H9 (cell line): ENCODE results near the gene ROR1. TPM values are rescaled to one million over a fixed set of nuclear protein-coding genes. Genes with fewer than 3 reads are reported as not detected.

Source experiments
- DNase-seq: peaks from one replicate; pipeline ENCODE4 v3.0.0-alpha.2; 2017
- H2AFZ ChIP-seq: one replicate; pipeline ENCODE4 v1.6.1; 2013; ENCODE audit warnings: mild to moderate bottlenecking, low read length, control low read depth, moderate library complexity
- H2AK5ac ChIP-seq: 2 replicates; pipeline ENCODE4 v1.6.1; 2013; ENCODE audit warnings: low read length, control low read depth, mixed read lengths; ENCODE audit not compliant: insufficient read length
- H2BK120ac ChIP-seq: one replicate; pipeline ENCODE4 v1.6.1; 2013; ENCODE audit warnings: low read depth, mild to moderate bottlenecking, low read length, control low read depth, inconsistent platforms; ENCODE audit not compliant: poor library complexity, severe bottlenecking
- H2BK12ac ChIP-seq: 2 replicates; pipeline ENCODE4 v1.6.1; 2013; ENCODE audit warnings: low read length, control low read depth, mixed read lengths, low read depth; ENCODE audit not compliant: insufficient read length
- H2BK15ac ChIP-seq: 2 replicates; pipeline ENCODE4 v1.6.1; 2013; ENCODE audit warnings: low read depth, low read length, control low read depth
- H2BK20ac ChIP-seq: one replicate; pipeline ENCODE4 v1.6.1; 2013; ENCODE audit warnings: low read depth, mild to moderate bottlenecking, low read length, control low read depth, inconsistent platforms; ENCODE audit not compliant: poor library complexity, severe bottlenecking
- H2BK5ac ChIP-seq: 2 replicates; pipeline ENCODE4 v1.6.1; 2013; ENCODE audit warnings: low read length, control low read depth, mixed read lengths; ENCODE audit not compliant: insufficient read length
- H3K14ac ChIP-seq: 2 replicates; pipeline ENCODE4 v1.6.1; 2013; ENCODE audit warnings: low read length, control low read depth; ENCODE audit not compliant: insufficient read depth
- H3K18ac ChIP-seq: 2 replicates; pipeline ENCODE4 v1.6.1; 2013; ENCODE audit warnings: low read depth, mild to moderate bottlenecking, mixed read lengths, low read length, control low read depth; ENCODE audit not compliant: insufficient read length
- H3K23ac ChIP-seq: 2 replicates; pipeline ENCODE4 v1.6.1; 2013; ENCODE audit warnings: low read length, control low read depth, mixed read lengths, low read depth; ENCODE audit not compliant: insufficient read length
- H3K23me2 ChIP-seq: 2 replicates; pipeline ENCODE4 v1.6.1; 2013; ENCODE audit warnings: low read depth, mild to moderate bottlenecking, mixed read lengths, low read length, control low read depth; ENCODE audit not compliant: insufficient read length, poor library complexity, severe bottlenecking
- H3K27ac ChIP-seq: 2 replicates; pipeline ENCODE4 v1.5.1; 2013; ENCODE audit warnings: low read length, control low read depth, mixed read lengths, low read depth; ENCODE audit not compliant: insufficient read length
- H3K27me3 ChIP-seq: 2 replicates; pipeline ENCODE4 v1.6.1; 2013; ENCODE audit warnings: low read length, control low read depth, inconsistent platforms; ENCODE audit not compliant: insufficient read depth
- H3K4ac ChIP-seq: 2 replicates; pipeline ENCODE4 v1.6.1; 2013; ENCODE audit warnings: low read depth, mild to moderate bottlenecking, control low read depth, inconsistent platforms, low read length, moderate library complexity
- H3K4me1 ChIP-seq: 2 replicates; pipeline ENCODE4 v1.6.1; 2013; ENCODE audit warnings: low read length, control low read depth, inconsistent platforms; ENCODE audit not compliant: insufficient read depth
- H3K4me2 ChIP-seq: 2 replicates; pipeline ENCODE4 v1.6.1; 2013; ENCODE audit warnings: low read length, control low read depth, mixed read lengths; ENCODE audit not compliant: insufficient read length, insufficient read depth
- H3K56ac ChIP-seq: 2 replicates; pipeline ENCODE4 v1.6.1; 2013; ENCODE audit warnings: low read depth, mild to moderate bottlenecking, mixed read lengths, low read length, control low read depth; ENCODE audit not compliant: insufficient read length
- H3K79me1 ChIP-seq: 2 replicates; pipeline ENCODE4 v1.6.1; 2013; ENCODE audit warnings: low read depth, mild to moderate bottlenecking, moderate library complexity, low read length, control low read depth, inconsistent platforms; ENCODE audit not compliant: insufficient read depth, poor library complexity, severe bottlenecking
- H3K79me2 ChIP-seq: 2 replicates; pipeline ENCODE4 v1.6.1; 2013; ENCODE audit warnings: low read length, control low read depth, inconsistent platforms; ENCODE audit not compliant: insufficient read depth
- H3K9ac ChIP-seq: 2 replicates; pipeline ENCODE4 v1.6.1; 2013; ENCODE audit warnings: low read length, control low read depth, mixed read lengths; ENCODE audit not compliant: insufficient read length; ENCODE audit errors: extremely low read depth
- H3K9me3 ChIP-seq: one replicate; pipeline ENCODE4 v1.6.1; 2013; ENCODE audit warnings: low read depth, low read length, inconsistent platforms; ENCODE audit not compliant: control insufficient read depth
- H3T11ph ChIP-seq: one replicate; pipeline ENCODE4 v1.6.1; 2013; ENCODE audit warnings: mild to moderate bottlenecking, low read length, control low read depth, inconsistent platforms
- H4K20me1 ChIP-seq: one replicate; pipeline ENCODE4 v1.6.1; 2013; ENCODE audit not compliant: control insufficient read depth, insufficient read length, insufficient read depth
- H4K5ac ChIP-seq: 2 replicates; pipeline ENCODE4 v1.6.1; 2013; ENCODE audit warnings: low read depth, mild to moderate bottlenecking, mixed read lengths, low read length, control low read depth; ENCODE audit not compliant: insufficient read length
- H4K8ac ChIP-seq: replicated peaks from 2 replicates; pipeline ENCODE4 v1.6.1; 2013; ENCODE audit warnings: low read length, control low read depth, mixed read lengths, low read depth; ENCODE audit not compliant: insufficient read length
- H4K91ac ChIP-seq: 2 replicates; pipeline ENCODE4 v1.6.1; 2013; ENCODE audit warnings: low read depth, mild to moderate bottlenecking, moderate library complexity, mixed read lengths, low read length, control low read depth; ENCODE audit not compliant: insufficient read length
- H3K27ac Mint-ChIP-seq, 3 experiments: 2 replicates in 2 of 3; 3 replicates in 1 of 3; pipeline ENCODE4 v1.8.0; 2020 to 2021; ENCODE audit warnings: mixed read lengths in 3 of 3, mild to moderate bottlenecking in 1 of 3, moderate library complexity in 1 of 3
- H3K27me3 Mint-ChIP-seq: 2 replicates; pipeline ENCODE4 v1.8.0; 2021; ENCODE audit warnings: low read depth, mild to moderate bottlenecking, moderate library complexity, mixed read lengths
- H3K36me3 Mint-ChIP-seq, 3 experiments: 2 replicates in 2 of 3; 3 replicates in 1 of 3; pipeline ENCODE4 v1.8.0; 2020 to 2021; ENCODE audit warnings: low read depth in 3 of 3, mixed read lengths in 3 of 3; ENCODE audit not compliant: insufficient read depth in 1 of 3
- H3K4me1 Mint-ChIP-seq, 2 experiments: 2 replicates each; pipeline ENCODE4 v1.8.0; 2020; ENCODE audit warnings: mixed read lengths in 2 of 2
- H3K4me3 Mint-ChIP-seq, 2 experiments: 2 replicates in 1 of 2; 3 replicates in 1 of 2; pipeline ENCODE4 v1.8.0; 2020 to 2021; ENCODE audit warnings: mild to moderate bottlenecking in 2 of 2, mixed read lengths in 2 of 2, moderate library complexity in 1 of 2
- H3K9me3 Mint-ChIP-seq, 2 experiments: 2 replicates in 1 of 2; 3 replicates in 1 of 2; pipeline ENCODE4 v1.8.0; 2020; ENCODE audit warnings: mild to moderate bottlenecking in 2 of 2, mixed read lengths in 2 of 2, moderate library complexity in 1 of 2
- WGBS: extraction: QIAGEN DNeasy Blood & Tissue Kit; methylation state at CpG from one replicate; pipeline ENCODE4 v1.1.7; 2013; ENCODE audit warnings: missing lambda C conversion rate, low lambda C conversion rate, mixed read lengths; ENCODE audit not compliant: insufficient read length; ENCODE audit errors: extremely low coverage; 5-methylcytosine and 5-hydroxymethylcytosine counted together
- total RNA-seq: library from RNA; stranded (reverse); gene quantifications from 2 replicates; pipeline ENCODE4 v1.2.1, GENCODE V29; 2021
- TF ChIP-seq, protein P1 (sequence below): fragments of 200-600 bp; sonication (generic); conservative IDR thresholded peaks from 3 replicates; pipeline ENCODE4 v1.8.0; 2021; ENCODE audit warnings: antibody characterized with exemption, mild to moderate bottlenecking

Gene ROR1
- total RNA-seq, 1 experiment from 2014 or later, result 75.9 TPM

DNA sequence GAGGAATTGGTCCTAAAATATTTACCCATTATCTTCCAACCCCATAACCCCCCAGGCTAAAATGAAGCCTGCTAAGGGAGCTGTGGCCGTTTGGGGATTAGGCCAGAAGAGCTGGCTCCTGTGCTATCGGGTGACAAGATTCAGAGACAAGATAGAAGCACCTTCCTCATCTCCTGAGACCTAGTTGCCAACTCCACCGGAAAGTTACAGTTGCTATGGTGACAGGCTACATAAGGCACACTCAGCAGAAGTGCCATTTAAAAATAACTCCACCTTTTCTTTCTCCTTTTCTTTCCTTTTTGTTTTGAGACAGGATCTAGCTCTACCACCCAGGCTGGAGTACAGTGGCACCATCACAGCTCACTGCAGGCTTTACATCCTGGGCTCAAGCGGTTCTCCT, 43.6 kb upstream of the ROR1 start:
- DNase-seq, result peak; percentile 54
- TF ChIP-seq, protein P1, sequence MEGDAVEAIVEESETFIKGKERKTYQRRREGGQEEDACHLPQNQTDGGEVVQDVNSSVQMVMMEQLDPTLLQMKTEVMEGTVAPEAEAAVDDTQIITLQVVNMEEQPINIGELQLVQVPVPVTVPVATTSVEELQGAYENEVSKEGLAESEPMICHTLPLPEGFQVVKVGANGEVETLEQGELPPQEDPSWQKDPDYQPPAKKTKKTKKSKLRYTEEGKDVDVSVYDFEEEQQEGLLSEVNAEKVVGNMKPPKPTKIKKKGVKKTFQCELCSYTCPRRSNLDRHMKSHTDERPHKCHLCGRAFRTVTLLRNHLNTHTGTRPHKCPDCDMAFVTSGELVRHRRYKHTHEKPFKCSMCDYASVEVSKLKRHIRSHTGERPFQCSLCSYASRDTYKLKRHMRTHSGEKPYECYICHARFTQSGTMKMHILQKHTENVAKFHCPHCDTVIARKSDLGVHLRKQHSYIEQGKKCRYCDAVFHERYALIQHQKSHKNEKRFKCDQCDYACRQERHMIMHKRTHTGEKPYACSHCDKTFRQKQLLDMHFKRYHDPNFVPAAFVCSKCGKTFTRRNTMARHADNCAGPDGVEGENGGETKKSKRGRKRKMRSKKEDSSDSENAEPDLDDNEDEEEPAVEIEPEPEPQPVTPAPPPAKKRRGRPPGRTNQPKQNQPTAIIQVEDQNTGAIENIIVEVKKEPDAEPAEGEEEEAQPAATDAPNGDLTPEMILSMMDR, result no peak
- H3K27ac ChIP-seq, result no peak overlapping the region
- no peak overlapping the region for H3K4me3 Mint-ChIP-seq
- no peak overlapping the region for H2BK5ac ChIP-seq
- H3K27me3 Mint-ChIP-seq, result peaks cover 2% of the 10 kb centered on the region; the same call in 1 of the 2 replicates
- no peak overlapping the region for H3T11ph ChIP-seq
- no peak overlapping the region for H3K4me2 ChIP-seq
- peaks cover 38 to 39% of the 10 kb centered on the region in 2 experiments for H3K4me1 Mint-ChIP-seq
- H2BK120ac ChIP-seq, result no peak overlapping the region
- H4K91ac ChIP-seq, result no peak overlapping the region
- H4K5ac ChIP-seq, result no peak overlapping the region
- H3K4ac ChIP-seq, result 0 out of 2 replicates have a peak overlapping the region, but pooled peaks have one; percentile 32
- H2AK5ac ChIP-seq, result no peak overlapping the region
- H3K79me1 ChIP-seq, result no peaks in the 10 kb centered on the region
- H2AFZ ChIP-seq, result no peak overlapping the region
- no peak overlapping the region for H3K23ac ChIP-seq
- H3K9me3 ChIP-seq, result no peaks in the 10 kb centered on the region
- no peaks in the 10 kb centered on the region; the same call in 1 of the 2 replicates for H3K4me1 ChIP-seq
- H4K20me1 ChIP-seq, result no peaks in the 10 kb centered on the region
- H2BK15ac ChIP-seq, result no peak overlapping the region
- no peak overlapping the region for H3K56ac ChIP-seq
- WGBS, result no CpG with 5 or more reads among the region's 4 CpGs
- H3K9me3 Mint-ChIP-seq, result peaks cover 12 to 23% of the 10 kb centered on the region in 2 experiments
- H3K27me3 ChIP-seq, result no peaks in the 10 kb centered on the region
- H4K8ac ChIP-seq, result no peak overlapping the region
- H3K79me2 ChIP-seq, result no peaks in the 10 kb centered on the region
- H3K23me2 ChIP-seq, result no peaks in the 10 kb centered on the region
- H3K27ac Mint-ChIP-seq, result peak overlapping the region; percentile 2 to 96 (median 55); a peak in 6 of 7 replicates
- no peak overlapping the region for H3K18ac ChIP-seq
- H2BK20ac ChIP-seq, result no peak overlapping the region
- peaks cover 7 to 20% (median 7%) of the 10 kb centered on the region in 3 experiments; a peak in 6 of 7 replicates for H3K36me3 Mint-ChIP-seq
- no peak overlapping the region for H3K14ac ChIP-seq
- H2BK12ac ChIP-seq, result no peak overlapping the region
- H3K9ac ChIP-seq, result no peak overlapping the region
